Peyer's patch (tissue), 4 donors: ENCODE measurements around the gene XRN1.

Source experiments
- CTCF ChIP-seq, 6 experiments: fragments of 450-650 bp in 4 of 6; fragments of 200-600 bp in 2 of 6; sonication (generic) in 1 of 6; IDR thresholded peaks; one replicate each; pipeline ENCODE4 v1.5.1; 2017 to 2019; ENCODE audit warnings: antibody characterized with exemption in 6 of 6, mild to moderate bottlenecking in 3 of 6, moderate library complexity in 1 of 6
- POLR2A ChIP-seq, 2 donors: fragments of 450-650 bp; IDR thresholded peaks; one replicate each; pipeline ENCODE4 v1.5.1; 2017; ENCODE audit warnings: antibody characterized with exemption in 2 of 2, mild to moderate bottlenecking in 2 of 2, moderate library complexity in 2 of 2

- no peak for TF ChIP-seq CTCF (IDR thresholded peaks at IDR 0.05)
- no peak for TF ChIP-seq POLR2A (IDR thresholded peaks at IDR 0.05)
These were observed 159.8 kb downstream of the XRN1 start for GRCh38 chr3:142287866-142288638.
